WTC11 (cell line): ENCODE results near the gene PSMA1. TPM values are rescaled to one million over a fixed set of nuclear protein-coding genes. Genes with fewer than 3 reads are reported as not detected.
A peak's percentile ranks its signal among the peaks of the same experiment; 100 is the strongest.

Experiments used
- ATAC-seq: fragments of 200-7000 bp; cut with Tn5 transposase; 2 replicates; pipeline ENCODE4 v1.10.0; 2021; ENCODE audit warnings: mild to moderate bottlenecking, moderate library complexity
- CTCF ChIA-PET: fragments of 300-600 bp; sonication (Branson Sonifier 250); formaldehyde crosslinking; loops from one replicate; lab custom pipeline; 2021; ENCODE audit warnings: antibody characterized with exemption; lab: Charles Lee
- POLR2A ChIA-PET: fragments of 350-600 bp; sonication (Branson Sonifier 250); formaldehyde crosslinking; loops from one replicate; lab custom pipeline; 2021; ENCODE audit warnings: antibody characterized with exemption; lab: Charles Lee
- DNase-seq: peaks from one replicate; pipeline ENCODE4 v3.0.0; 2021; ENCODE audit warnings: low spot score
- H3K27ac Mint-ChIP-seq: 2 replicates; pipeline ENCODE4 v1.8.0; 2021; ENCODE audit warnings: mixed read lengths
- H3K27me3 Mint-ChIP-seq: 2 replicates; pipeline ENCODE4 v1.8.0; 2021; ENCODE audit warnings: low read depth, mild to moderate bottlenecking, moderate library complexity, mixed read lengths
- H3K36me3 Mint-ChIP-seq: 2 replicates; pipeline ENCODE4 v1.8.0; 2021; ENCODE audit warnings: mixed read lengths
- H3K4me1 Mint-ChIP-seq: 2 replicates; pipeline ENCODE4 v1.8.0; 2022; ENCODE audit warnings: mixed read lengths
- H3K4me3 Mint-ChIP-seq: 2 replicates; pipeline ENCODE4 v1.8.0; 2021; ENCODE audit warnings: mild to moderate bottlenecking, moderate library complexity, mixed read lengths
- H3K9me3 Mint-ChIP-seq: 2 replicates; pipeline ENCODE4 v1.8.0; 2021; ENCODE audit warnings: mixed read lengths
- CREM ChIP-seq: sonication (generic); formaldehyde crosslinking; IDR thresholded peaks from 2 replicates; pipeline ENCODE4 v1.8.1; 2022; ENCODE audit warnings: mild to moderate bottlenecking, missing genetic modification reagents, moderate library complexity
- ETV6 ChIP-seq: sonication (generic); formaldehyde crosslinking; IDR thresholded peaks from 2 replicates; pipeline ENCODE4 v1.8.1; 2022; ENCODE audit warnings: mild to moderate bottlenecking, missing genetic modification reagents
- FOXP1 ChIP-seq: sonication (generic); formaldehyde crosslinking; IDR thresholded peaks from 2 replicates; pipeline ENCODE4 v1.8.0; 2022; ENCODE audit warnings: missing genetic modification reagents, mild to moderate bottlenecking, moderate library complexity, borderline replicate concordance
- GABPB1 ChIP-seq: sonication (generic); formaldehyde crosslinking; IDR thresholded peaks from 2 replicates; pipeline ENCODE4 v1.8.1; 2023; ENCODE audit warnings: mild to moderate bottlenecking, missing genetic modification reagents
- GRHL2 ChIP-seq: fragments of 250-450 bp; sonication (Bioruptor Pico); IDR thresholded peaks from 2 replicates; pipeline ENCODE4 v1.8.0; 2022; ENCODE audit warnings: mild to moderate bottlenecking, moderate library complexity; ENCODE audit not compliant: insufficient replicate concordance, severe bottlenecking
- GTF2I ChIP-seq: fragments of 250-450 bp; sonication (Bioruptor Pico); conservative IDR thresholded peaks from 2 replicates; pipeline ENCODE4 v1.4.0; 2021; ENCODE audit warnings: mild to moderate bottlenecking
- HMGA2 ChIP-seq: fragments of 250-450 bp; sonication (Bioruptor Pico); IDR thresholded peaks from 2 replicates; pipeline ENCODE4 v1.4.0; 2021; ENCODE audit warnings: mild to moderate bottlenecking, moderate library complexity
- OVOL2 ChIP-seq: fragments of 250-450 bp; sonication (Bioruptor Pico); IDR thresholded peaks from 2 replicates; pipeline ENCODE4 v1.9.0; 2021; ENCODE audit warnings: mild to moderate bottlenecking, borderline replicate concordance
- PRRX2 ChIP-seq: fragments of 250-450 bp; sonication (Bioruptor Pico); IDR thresholded peaks from 2 replicates; pipeline ENCODE4 v1.8.0; 2021; ENCODE audit warnings: mild to moderate bottlenecking
- SMAD3 ChIP-seq: sonication (generic); formaldehyde crosslinking; IDR thresholded peaks from 2 replicates; pipeline ENCODE4 v1.8.0; 2022; ENCODE audit warnings: missing genetic modification reagents, mild to moderate bottlenecking, borderline replicate concordance
- ZBTB21 ChIP-seq: sonication (generic); formaldehyde crosslinking; IDR thresholded peaks from 2 replicates; pipeline ENCODE4 v1.8.1; 2023; ENCODE audit warnings: mild to moderate bottlenecking, missing genetic modification reagents, borderline replicate concordance
- ZNF121 ChIP-seq: sonication (generic); formaldehyde crosslinking; IDR thresholded peaks from 2 replicates; pipeline ENCODE4 v1.8.0; 2023; ENCODE audit warnings: missing genetic modification reagents
- ZNF219 ChIP-seq: sonication (generic); formaldehyde crosslinking; IDR thresholded peaks from 2 replicates; pipeline ENCODE4 v1.8.0; 2023; ENCODE audit warnings: missing genetic modification reagents, mild to moderate bottlenecking, borderline replicate concordance
- ZNF425 ChIP-seq: fragments of 250-450 bp; sonication (Bioruptor Pico); conservative IDR thresholded peaks from 2 replicates; pipeline ENCODE4 v1.9.0; 2021; ENCODE audit warnings: mild to moderate bottlenecking
- total RNA-seq: library from RNA; stranded (reverse); gene quantifications from 3 replicates; pipeline ENCODE4 v1.2.3, GENCODE V29; 2021
- TF ChIP-seq, protein P1 (sequence below): fragments of 250-450 bp; sonication (Bioruptor Pico); IDR thresholded peaks from 2 replicates; pipeline ENCODE4 v1.9.0; 2021; ENCODE audit warnings: mild to moderate bottlenecking, borderline replicate concordance
- TF ChIP-seq, protein P2 (sequence below): sonication (generic); formaldehyde crosslinking; IDR thresholded peaks from 2 replicates; pipeline ENCODE4 v1.8.1; 2022; ENCODE audit warnings: low read depth, missing genetic modification reagents, borderline replicate concordance
- TF ChIP-seq, protein P3 (sequence below): sonication (generic); formaldehyde crosslinking; IDR thresholded peaks from 2 replicates; pipeline ENCODE4 v1.8.0; 2023; ENCODE audit warnings: missing genetic modification reagents, mild to moderate bottlenecking, borderline replicate concordance
- TF ChIP-seq, protein P4 (sequence below): sonication (generic); formaldehyde crosslinking; IDR thresholded peaks from 2 replicates; pipeline ENCODE4 v1.8.1; 2023; ENCODE audit warnings: mild to moderate bottlenecking, missing genetic modification reagents
- TF ChIP-seq, protein P5 (sequence below): sonication (generic); formaldehyde crosslinking; conservative IDR thresholded peaks from 2 replicates; pipeline ENCODE4 v1.8.1; 2022; ENCODE audit warnings: mild to moderate bottlenecking, missing genetic modification reagents

PSMA1 gene
- total RNA-seq, 1 experiment from 2014 or later = 139 TPM

DNA sequence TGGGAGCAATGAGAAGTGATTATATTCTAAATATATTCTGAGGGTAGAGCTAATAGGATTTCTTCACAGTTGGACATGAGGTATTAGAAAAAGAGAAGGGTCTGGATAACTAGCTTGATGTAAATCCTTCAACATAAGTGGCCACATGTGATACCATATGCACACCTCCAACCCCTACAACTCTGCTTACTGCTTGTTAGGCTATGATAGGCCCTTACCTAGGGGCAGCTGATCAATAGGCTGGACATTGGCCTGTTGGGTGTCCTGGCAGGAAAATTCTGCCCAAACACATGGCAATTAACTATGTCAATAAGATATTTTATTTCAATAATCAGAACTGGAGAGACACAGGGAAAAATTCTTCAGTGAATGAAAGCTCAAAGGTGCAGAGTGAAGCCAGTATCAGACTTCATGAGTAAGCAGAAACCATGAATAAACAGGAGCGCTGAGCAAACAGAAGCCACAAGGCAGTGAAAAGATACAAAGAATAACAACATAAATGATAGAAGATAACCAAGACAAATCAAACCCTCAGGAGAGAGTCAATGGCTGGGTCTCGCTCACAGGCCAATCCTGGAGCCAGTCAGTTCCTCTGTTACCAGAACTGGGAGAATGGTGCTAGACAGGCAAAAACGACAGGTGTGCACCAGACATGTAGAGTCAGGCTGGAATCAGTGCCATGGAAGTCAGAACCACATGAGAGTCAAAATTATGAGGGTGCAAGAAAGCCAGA, 46.3 kb upstream of the PSMA1 start (continued):
- no peak for TF ChIP-seq GRHL2
- no peak for TF ChIP-seq ZNF219 (CRISPR knock-in tag)
- no peak for TF ChIP-seq HMGA2 (CRISPR knock-in tag)
- no peak for TF ChIP-seq ZNF121 (CRISPR knock-in tag)
- no peak for TF ChIP-seq ZNF425 (CRISPR knock-in tag)
- TF ChIP-seq, protein P1, sequence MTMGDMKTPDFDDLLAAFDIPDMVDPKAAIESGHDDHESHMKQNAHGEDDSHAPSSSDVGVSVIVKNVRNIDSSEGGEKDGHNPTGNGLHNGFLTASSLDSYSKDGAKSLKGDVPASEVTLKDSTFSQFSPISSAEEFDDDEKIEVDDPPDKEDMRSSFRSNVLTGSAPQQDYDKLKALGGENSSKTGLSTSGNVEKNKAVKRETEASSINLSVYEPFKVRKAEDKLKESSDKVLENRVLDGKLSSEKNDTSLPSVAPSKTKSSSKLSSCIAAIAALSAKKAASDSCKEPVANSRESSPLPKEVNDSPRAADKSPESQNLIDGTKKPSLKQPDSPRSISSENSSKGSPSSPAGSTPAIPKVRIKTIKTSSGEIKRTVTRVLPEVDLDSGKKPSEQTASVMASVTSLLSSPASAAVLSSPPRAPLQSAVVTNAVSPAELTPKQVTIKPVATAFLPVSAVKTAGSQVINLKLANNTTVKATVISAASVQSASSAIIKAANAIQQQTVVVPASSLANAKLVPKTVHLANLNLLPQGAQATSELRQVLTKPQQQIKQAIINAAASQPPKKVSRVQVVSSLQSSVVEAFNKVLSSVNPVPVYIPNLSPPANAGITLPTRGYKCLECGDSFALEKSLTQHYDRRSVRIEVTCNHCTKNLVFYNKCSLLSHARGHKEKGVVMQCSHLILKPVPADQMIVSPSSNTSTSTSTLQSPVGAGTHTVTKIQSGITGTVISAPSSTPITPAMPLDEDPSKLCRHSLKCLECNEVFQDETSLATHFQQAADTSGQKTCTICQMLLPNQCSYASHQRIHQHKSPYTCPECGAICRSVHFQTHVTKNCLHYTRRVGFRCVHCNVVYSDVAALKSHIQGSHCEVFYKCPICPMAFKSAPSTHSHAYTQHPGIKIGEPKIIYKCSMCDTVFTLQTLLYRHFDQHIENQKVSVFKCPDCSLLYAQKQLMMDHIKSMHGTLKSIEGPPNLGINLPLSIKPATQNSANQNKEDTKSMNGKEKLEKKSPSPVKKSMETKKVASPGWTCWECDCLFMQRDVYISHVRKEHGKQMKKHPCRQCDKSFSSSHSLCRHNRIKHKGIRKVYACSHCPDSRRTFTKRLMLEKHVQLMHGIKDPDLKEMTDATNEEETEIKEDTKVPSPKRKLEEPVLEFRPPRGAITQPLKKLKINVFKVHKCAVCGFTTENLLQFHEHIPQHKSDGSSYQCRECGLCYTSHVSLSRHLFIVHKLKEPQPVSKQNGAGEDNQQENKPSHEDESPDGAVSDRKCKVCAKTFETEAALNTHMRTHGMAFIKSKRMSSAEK (CRISPR knock-in tag) = no peak
- TF ChIP-seq, protein P2, sequence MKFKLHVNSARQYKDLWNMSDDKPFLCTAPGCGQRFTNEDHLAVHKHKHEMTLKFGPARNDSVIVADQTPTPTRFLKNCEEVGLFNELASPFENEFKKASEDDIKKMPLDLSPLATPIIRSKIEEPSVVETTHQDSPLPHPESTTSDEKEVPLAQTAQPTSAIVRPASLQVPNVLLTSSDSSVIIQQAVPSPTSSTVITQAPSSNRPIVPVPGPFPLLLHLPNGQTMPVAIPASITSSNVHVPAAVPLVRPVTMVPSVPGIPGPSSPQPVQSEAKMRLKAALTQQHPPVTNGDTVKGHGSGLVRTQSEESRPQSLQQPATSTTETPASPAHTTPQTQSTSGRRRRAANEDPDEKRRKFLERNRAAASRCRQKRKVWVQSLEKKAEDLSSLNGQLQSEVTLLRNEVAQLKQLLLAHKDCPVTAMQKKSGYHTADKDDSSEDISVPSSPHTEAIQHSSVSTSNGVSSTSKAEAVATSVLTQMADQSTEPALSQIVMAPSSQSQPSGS (CRISPR knock-in tag) = no peak
- no peak for TF ChIP-seq GABPB1
- TF ChIP-seq FOXP1 (CRISPR knock-in tag) = no peak

DNA sequence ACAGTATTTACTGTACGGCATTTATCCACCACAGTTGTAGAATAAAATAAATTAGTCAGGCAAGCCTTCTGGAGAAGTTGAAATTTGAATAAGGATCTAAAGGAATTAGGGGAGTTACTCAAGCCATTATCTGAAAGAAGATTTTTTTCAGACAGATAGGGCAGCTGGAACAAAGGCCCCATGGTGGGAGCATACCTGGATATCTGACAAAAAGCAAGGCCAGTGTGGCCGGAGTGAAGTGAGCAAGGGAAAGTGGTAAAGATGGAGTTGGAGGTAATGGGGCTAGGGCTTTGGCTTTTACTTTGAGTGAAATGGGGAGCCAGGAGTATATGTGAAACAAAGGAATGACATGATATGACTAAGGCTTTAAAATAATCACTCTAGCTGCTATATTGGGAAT, 45.7 kb upstream of the PSMA1 start:
- ChIA-PET CTCF (interaction anchor here (1.3 to 1.7 kb wide), 3 partner anchors 12 to 342 kb away, joined by 3 to 6 read pairs (median 5); no protein-coding TSS in a partner anchor), POLR2A (no interaction called here)
- Mint-ChIP-seq H3K4me1 (peaks cover 9% of the 10 kb centered on the region), H3K27ac (no peak overlapping the region), H3K9me3 (peaks cover 24% of the 10 kb centered on the region), H3K36me3 (peaks cover 12% of the 10 kb centered on the region), H3K27me3 (no peaks in the 10 kb centered on the region), H3K4me3 (no peak overlapping the region)
- peak; percentile 20; the same call in 1 of the 2 replicates for ATAC-seq
- DNase-seq = no peak
- TF ChIP-seq GTF2I (CRISPR knock-in tag) = no peak
- TF ChIP-seq SMAD3 (CRISPR knock-in tag) = no peak
- no peak for TF ChIP-seq PRRX2 (CRISPR knock-in tag)
- TF ChIP-seq, protein P2 (CRISPR knock-in tag) = no peak
- TF ChIP-seq OVOL2 (CRISPR knock-in tag) = no peak
- TF ChIP-seq, protein P3, sequence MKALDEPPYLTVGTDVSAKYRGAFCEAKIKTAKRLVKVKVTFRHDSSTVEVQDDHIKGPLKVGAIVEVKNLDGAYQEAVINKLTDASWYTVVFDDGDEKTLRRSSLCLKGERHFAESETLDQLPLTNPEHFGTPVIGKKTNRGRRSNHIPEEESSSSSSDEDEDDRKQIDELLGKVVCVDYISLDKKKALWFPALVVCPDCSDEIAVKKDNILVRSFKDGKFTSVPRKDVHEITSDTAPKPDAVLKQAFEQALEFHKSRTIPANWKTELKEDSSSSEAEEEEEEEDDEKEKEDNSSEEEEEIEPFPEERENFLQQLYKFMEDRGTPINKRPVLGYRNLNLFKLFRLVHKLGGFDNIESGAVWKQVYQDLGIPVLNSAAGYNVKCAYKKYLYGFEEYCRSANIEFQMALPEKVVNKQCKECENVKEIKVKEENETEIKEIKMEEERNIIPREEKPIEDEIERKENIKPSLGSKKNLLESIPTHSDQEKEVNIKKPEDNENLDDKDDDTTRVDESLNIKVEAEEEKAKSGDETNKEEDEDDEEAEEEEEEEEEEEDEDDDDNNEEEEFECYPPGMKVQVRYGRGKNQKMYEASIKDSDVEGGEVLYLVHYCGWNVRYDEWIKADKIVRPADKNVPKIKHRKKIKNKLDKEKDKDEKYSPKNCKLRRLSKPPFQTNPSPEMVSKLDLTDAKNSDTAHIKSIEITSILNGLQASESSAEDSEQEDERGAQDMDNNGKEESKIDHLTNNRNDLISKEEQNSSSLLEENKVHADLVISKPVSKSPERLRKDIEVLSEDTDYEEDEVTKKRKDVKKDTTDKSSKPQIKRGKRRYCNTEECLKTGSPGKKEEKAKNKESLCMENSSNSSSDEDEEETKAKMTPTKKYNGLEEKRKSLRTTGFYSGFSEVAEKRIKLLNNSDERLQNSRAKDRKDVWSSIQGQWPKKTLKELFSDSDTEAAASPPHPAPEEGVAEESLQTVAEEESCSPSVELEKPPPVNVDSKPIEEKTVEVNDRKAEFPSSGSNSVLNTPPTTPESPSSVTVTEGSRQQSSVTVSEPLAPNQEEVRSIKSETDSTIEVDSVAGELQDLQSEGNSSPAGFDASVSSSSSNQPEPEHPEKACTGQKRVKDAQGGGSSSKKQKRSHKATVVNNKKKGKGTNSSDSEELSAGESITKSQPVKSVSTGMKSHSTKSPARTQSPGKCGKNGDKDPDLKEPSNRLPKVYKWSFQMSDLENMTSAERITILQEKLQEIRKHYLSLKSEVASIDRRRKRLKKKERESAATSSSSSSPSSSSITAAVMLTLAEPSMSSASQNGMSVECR (CRISPR knock-in tag) = no peak
- TF ChIP-seq CREM (CRISPR knock-in tag) = no peak
- TF ChIP-seq, protein P4, sequence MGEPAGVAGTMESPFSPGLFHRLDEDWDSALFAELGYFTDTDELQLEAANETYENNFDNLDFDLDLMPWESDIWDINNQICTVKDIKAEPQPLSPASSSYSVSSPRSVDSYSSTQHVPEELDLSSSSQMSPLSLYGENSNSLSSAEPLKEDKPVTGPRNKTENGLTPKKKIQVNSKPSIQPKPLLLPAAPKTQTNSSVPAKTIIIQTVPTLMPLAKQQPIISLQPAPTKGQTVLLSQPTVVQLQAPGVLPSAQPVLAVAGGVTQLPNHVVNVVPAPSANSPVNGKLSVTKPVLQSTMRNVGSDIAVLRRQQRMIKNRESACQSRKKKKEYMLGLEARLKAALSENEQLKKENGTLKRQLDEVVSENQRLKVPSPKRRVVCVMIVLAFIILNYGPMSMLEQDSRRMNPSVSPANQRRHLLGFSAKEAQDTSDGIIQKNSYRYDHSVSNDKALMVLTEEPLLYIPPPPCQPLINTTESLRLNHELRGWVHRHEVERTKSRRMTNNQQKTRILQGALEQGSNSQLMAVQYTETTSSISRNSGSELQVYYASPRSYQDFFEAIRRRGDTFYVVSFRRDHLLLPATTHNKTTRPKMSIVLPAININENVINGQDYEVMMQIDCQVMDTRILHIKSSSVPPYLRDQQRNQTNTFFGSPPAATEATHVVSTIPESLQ (CRISPR knock-in tag) = no peak
- TF ChIP-seq ZNF121 (CRISPR knock-in tag) = no peak
- TF ChIP-seq, protein P5, sequence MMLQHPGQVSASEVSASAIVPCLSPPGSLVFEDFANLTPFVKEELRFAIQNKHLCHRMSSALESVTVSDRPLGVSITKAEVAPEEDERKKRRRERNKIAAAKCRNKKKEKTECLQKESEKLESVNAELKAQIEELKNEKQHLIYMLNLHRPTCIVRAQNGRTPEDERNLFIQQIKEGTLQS (CRISPR knock-in tag) = no peak
- no peak for TF ChIP-seq ZBTB21 (CRISPR knock-in tag)
- TF ChIP-seq ETV6 (CRISPR knock-in tag) = no peak
